HepG2 (cell line): ENCODE results near the gene TP73. TPM values are rescaled to one million over a fixed set of nuclear protein-coding genes. Genes with fewer than 3 reads are reported as not detected.
A peak's percentile ranks its signal among the peaks of the same experiment; 100 is the strongest.

Experiments used
- AGO2 ChIP-seq: fragments of 200-400 bp; formaldehyde crosslinking; optimal IDR thresholded peaks from 2 replicates; pipeline ENCODE3; 2017; ENCODE audit warnings: mild to moderate bottlenecking, low read depth, low read length, moderate library complexity
- AHDC1 ChIP-seq: sonication (generic); formaldehyde crosslinking; IDR thresholded peaks from 2 replicates; pipeline ENCODE4 v1.5.1; 2020; ENCODE audit warnings: mild to moderate bottlenecking, missing genetic modification reagents, borderline replicate concordance
- ARID4A ChIP-seq: sonication (generic); formaldehyde crosslinking; IDR thresholded peaks from 2 replicates; pipeline ENCODE4 v1.5.0; 2020; ENCODE audit warnings: mild to moderate bottlenecking, missing genetic modification reagents, borderline replicate concordance
- ATF7 ChIP-seq, 2 experiments: fragments of 450-650 bp in 1 of 2; sonication (generic) in 1 of 2; formaldehyde crosslinking in 1 of 2; IDR thresholded peaks; 2 replicates each; pipeline versions ENCODE4 v1.4.0 to v1.6.1; 2016 to 2020; ENCODE audit warnings: antibody characterized with exemption in 1 of 2, mild to moderate bottlenecking in 1 of 2, missing genetic modification reagents in 1 of 2
- BRF2 ChIP-seq: sonication (generic); formaldehyde crosslinking; IDR thresholded peaks from 2 replicates; pipeline ENCODE4 v1.8.1; 2022; ENCODE audit warnings: mild to moderate bottlenecking, missing genetic modification reagents
- GZF1 ChIP-seq: sonication (generic); formaldehyde crosslinking; IDR thresholded peaks from 2 replicates; pipeline ENCODE4 v1.5.1; 2020; ENCODE audit warnings: mild to moderate bottlenecking, missing genetic modification reagents
- HIVEP1 ChIP-seq: sonication (generic); formaldehyde crosslinking; IDR thresholded peaks from 2 replicates; pipeline ENCODE4 v1.4.0; 2020; ENCODE audit warnings: mild to moderate bottlenecking, missing genetic modification reagents
- MAF1 ChIP-seq: sonication (generic); formaldehyde crosslinking; IDR thresholded peaks from 2 replicates; pipeline ENCODE4 v1.5.0; 2020; ENCODE audit warnings: missing genetic modification reagents, borderline replicate concordance
- NCOA1 ChIP-seq: sonication (generic); formaldehyde crosslinking; IDR thresholded peaks from 2 replicates; pipeline ENCODE4 v1.9.0; 2021; ENCODE audit warnings: missing genetic modification reagents
- TRIM22 ChIP-seq: fragments of 450-650 bp; IDR thresholded peaks from 2 replicates; pipeline ENCODE4 v1.6.1; 2017
- ZBTB3 ChIP-seq: sonication (generic); formaldehyde crosslinking; IDR thresholded peaks from 2 replicates; pipeline ENCODE4 v1.4.0; 2020; ENCODE audit warnings: low read depth, mild to moderate bottlenecking, moderate library complexity, missing genetic modification reagents, borderline replicate concordance
- ZEB1 ChIP-seq: IDR thresholded peaks from 2 replicates; pipeline ENCODE4 v1.6.1; 2012; ENCODE audit warnings: mild to moderate bottlenecking, low read depth, inconsistent platforms; ENCODE audit not compliant: insufficient replicate concordance
- ZNF235 ChIP-seq: sonication (generic); formaldehyde crosslinking; IDR thresholded peaks from 2 replicates; pipeline ENCODE4 v1.8.1; 2023; ENCODE audit warnings: mild to moderate bottlenecking, missing genetic modification reagents, borderline replicate concordance
- ZNF446 ChIP-seq: sonication (generic); formaldehyde crosslinking; IDR thresholded peaks from 2 replicates; pipeline ENCODE4 v1.5.0; 2020; ENCODE audit warnings: mild to moderate bottlenecking, missing genetic modification reagents
- ZNF619 ChIP-seq: sonication (generic); formaldehyde crosslinking; IDR thresholded peaks from 2 replicates; pipeline ENCODE4 v1.4.0; 2020; ENCODE audit warnings: mild to moderate bottlenecking, missing genetic modification reagents
- ZNF879 ChIP-seq: sonication (generic); formaldehyde crosslinking; IDR thresholded peaks from 2 replicates; pipeline ENCODE4 v1.8.1; 2023; ENCODE audit warnings: missing genetic modification reagents
- polyA plus RNA-seq, 8 experiments: library from polyadenylated mRNA; depleted of rRNA in 3 of 8; stranded (reverse) in 7 of 8; unstranded in 1 of 8; fragments of >200 nt; fragmentation: Illumina TruSeq in 4 of 8; extraction: Trizol in 4 of 8; gene quantifications; 2 replicates each; pipeline versions ENCODE4 v1.2.1 to v1.2.3, GENCODE V29; 2011 to 2016; ENCODE audit warnings: low read depth in 4 of 8, missing spikeins in 1 of 8, mixed read lengths in 1 of 8; ENCODE audit not compliant: insufficient read depth in 1 of 8
- total RNA-seq, 5 experiments: library from RNA; depleted of rRNA; stranded (reverse); fragments of >200 nt; fragmentation: Illumina TruSeq; extraction: Trizol; gene quantifications; 2 replicates each; pipeline ENCODE4 v1.2.3, GENCODE V29; 2016; ENCODE audit warnings: low read depth in 1 of 5

TP73 gene
- total and polyA plus RNA-seq, 2 of the 13 experiments (the other 11 are each of a cell fraction or from before 2014, with no cell fraction given): 0.49 to 1.1 TPM

GRCh38 chr1:3772027-3772714 is 119.9 kb downstream of the TP73 start (continued):
- TF ChIP-seq ARID4A: peak; percentile 67
- TF ChIP-seq ZEB1: no peak
- peak; percentile 56; the same call in 1 of the 2 replicates for TF ChIP-seq ZBTB3 (CRISPR knock-in tag)
- TF ChIP-seq ZNF879 (CRISPR knock-in tag): 0 out of 2 replicates have a peak, but pooled peaks have one; percentile 9
- TF ChIP-seq BRF2 (CRISPR knock-in tag): no peak; the same call in 1 of the 2 replicates
- TF ChIP-seq AGO2: peak; percentile 93
- no peak for TF ChIP-seq TRIM22
- no peak for TF ChIP-seq GZF1 (CRISPR knock-in tag)
- TF ChIP-seq ZNF619 (CRISPR knock-in tag): no peak
- TF ChIP-seq ZNF235: peak; percentile 48; the same call in 1 of the 2 replicates
- TF ChIP-seq ZNF446 (CRISPR knock-in tag): 0 out of 2 replicates have a peak, but pooled peaks have one; percentile 54
- TF ChIP-seq ATF7 (IDR thresholded peaks at IDR 0.05): no peak
- TF ChIP-seq ATF7 (CRISPR knock-in tag; IDR thresholded peaks at IDR 0.05): no peak
- peak; percentile 71; the same call in 1 of the 2 replicates for TF ChIP-seq HIVEP1 (CRISPR knock-in tag)
- TF ChIP-seq AHDC1 (CRISPR knock-in tag): no peak
- no peak for TF ChIP-seq NCOA1
- no peak for TF ChIP-seq MAF1 (CRISPR knock-in tag)
